IMR-90 (cell line): Measurements from ENCODE around the gene TMEM101. TPM values are rescaled to one million over a fixed set of nuclear protein-coding genes. Genes with fewer than 3 reads are reported as not detected.

Experiments used
- ATAC-seq: fragments of 200-7000 bp; cut with Tn5 transposase; 2 replicates; pipeline ENCODE4 v1.9.1; 2020; ENCODE audit warnings: low read depth, mild to moderate bottlenecking, moderate library complexity
- BruUV-seq: library from RNA; stranded (reverse); fragments of 400-500 nt; replicated peaks from 2 replicates; lab custom pipeline; 2021; lab: Mats Ljungman, UMichigan
- CTCF ChIA-PET: fragments of 300-600 bp; formaldehyde crosslinking; extraction: SDS; loops from one replicate; lab custom pipeline; 2021; ENCODE audit warnings: antibody characterized with exemption; lab: Yijun Ruan, JAX
- POLR2A ChIA-PET: fragments of 300-600 bp; sonication (Branson Sonifier 250); formaldehyde crosslinking; loops from one replicate; lab custom pipeline; 2022; ENCODE audit warnings: antibody characterized with exemption; ENCODE audit not compliant: unreplicated experiment; lab: Charles Lee
- DNase-seq: peaks from one replicate; pipeline ENCODE4 v3.0.0; 2013
- H2AFZ ChIP-seq: replicated peaks from 2 replicates; pipeline ENCODE3; 2013; ENCODE audit warnings: low read length, mild to moderate bottlenecking; ENCODE audit not compliant: poor library complexity
- H2AK5ac ChIP-seq: 2 replicates; pipeline ENCODE4 v1.6.1; 2013; ENCODE audit warnings: low read depth, low read length, inconsistent platforms
- H2AK9ac ChIP-seq: replicated peaks from 2 replicates; pipeline ENCODE3; 2013; ENCODE audit warnings: mild to moderate bottlenecking, low read depth, low read length, moderate library complexity; ENCODE audit not compliant: poor library complexity
- H2BK120ac ChIP-seq: 2 replicates; pipeline ENCODE4 v1.6.1; 2013; ENCODE audit warnings: low read depth, low read length, inconsistent platforms
- H2BK15ac ChIP-seq: 3 replicates; pipeline ENCODE4 v1.6.1; 2013; ENCODE audit warnings: low read depth, low read length, inconsistent platforms
- H2BK20ac ChIP-seq: 2 replicates; pipeline ENCODE4 v1.6.1; 2013; ENCODE audit warnings: low read depth, mild to moderate bottlenecking, inconsistent platforms, low read length, moderate library complexity
- H2BK5ac ChIP-seq: 2 replicates; pipeline ENCODE4 v1.6.1; 2013; ENCODE audit warnings: mild to moderate bottlenecking, low read depth, low read length, inconsistent platforms; ENCODE audit not compliant: poor library complexity, severe bottlenecking
- H3K14ac ChIP-seq: replicated peaks from 2 replicates; pipeline ENCODE4 v1.6.1; 2013; ENCODE audit warnings: low read depth, low read length, inconsistent platforms
- H3K18ac ChIP-seq: 2 replicates; pipeline ENCODE4 v1.6.1; 2013; ENCODE audit warnings: low read depth, low read length, control low read depth
- H3K23ac ChIP-seq: 2 replicates; pipeline ENCODE4 v1.6.1; 2013; ENCODE audit warnings: low read depth, low read length, inconsistent platforms
- H3K27ac ChIP-seq: 2 replicates; pipeline ENCODE4 v1.5.1; 2013; ENCODE audit warnings: mild to moderate bottlenecking, control low read depth, low read length; ENCODE audit not compliant: insufficient read depth
- H3K27me3 ChIP-seq: 2 replicates; pipeline ENCODE4 v1.6.1; 2013; ENCODE audit warnings: low read length; ENCODE audit not compliant: control insufficient read depth, insufficient read depth
- H3K36me3 ChIP-seq: 2 replicates; pipeline ENCODE4 v1.6.1; 2013; ENCODE audit warnings: low read length, mixed read lengths; ENCODE audit not compliant: control insufficient read depth, insufficient read depth
- H3K4ac ChIP-seq: 2 replicates; pipeline ENCODE4 v1.6.1; 2013; ENCODE audit warnings: low read depth, low read length, inconsistent platforms
- H3K4me1 ChIP-seq: 2 replicates; pipeline ENCODE4 v1.6.1; 2013; ENCODE audit warnings: low read length, mixed read lengths; ENCODE audit not compliant: control insufficient read depth, insufficient read depth
- H3K4me2 ChIP-seq: 2 replicates; pipeline ENCODE4 v1.6.1; 2013; ENCODE audit warnings: low read depth, mild to moderate bottlenecking, control low read depth, low read length, moderate library complexity
- H3K4me3 ChIP-seq: 2 replicates; pipeline ENCODE4 v1.5.1; 2013; ENCODE audit warnings: low read depth, mild to moderate bottlenecking, control low read depth, low read length, moderate library complexity; ENCODE audit not compliant: insufficient read depth
- H3K56ac ChIP-seq: 2 replicates; pipeline ENCODE4 v1.6.1; 2013; ENCODE audit warnings: low read length, inconsistent platforms; ENCODE audit not compliant: insufficient read depth; ENCODE audit errors: extremely low read depth
- H3K79me1 ChIP-seq, 2 experiments: 2 replicates each; pipeline ENCODE4 v1.6.1; 2013; ENCODE audit warnings: low read length in 2 of 2, inconsistent platforms in 1 of 2, low read depth in 1 of 2
- H3K9ac ChIP-seq: 2 replicates; pipeline ENCODE4 v1.6.1; 2013; ENCODE audit warnings: low read depth, low read length, control low read depth
- H3K9me1 ChIP-seq: 2 replicates; pipeline ENCODE4 v1.6.1; 2013; ENCODE audit warnings: low read length, inconsistent platforms; ENCODE audit not compliant: insufficient read depth
- H3K9me3 ChIP-seq: 2 replicates; pipeline ENCODE4 v1.6.1; 2013; ENCODE audit warnings: low read length; ENCODE audit not compliant: control insufficient read depth, insufficient read depth
- H4K20me1 ChIP-seq: 2 replicates; pipeline ENCODE4 v1.6.1; 2013; ENCODE audit warnings: low read length, inconsistent platforms; ENCODE audit not compliant: insufficient read depth
- H4K5ac ChIP-seq: 2 replicates; pipeline ENCODE4 v1.6.1; 2013; ENCODE audit warnings: mild to moderate bottlenecking, low read depth, low read length, control low read depth
- H4K8ac ChIP-seq, 2 experiments: 2 replicates each; pipeline ENCODE4 v1.6.1; 2013; ENCODE audit warnings: low read depth in 2 of 2, low read length in 2 of 2, control low read depth in 1 of 2, inconsistent platforms in 1 of 2
- H4K91ac ChIP-seq: 2 replicates; pipeline ENCODE4 v1.6.1; 2013; ENCODE audit warnings: low read depth, low read length, inconsistent platforms; ENCODE audit not compliant: insufficient read depth
- CHD1 ChIP-seq: IDR thresholded peaks from 2 replicates; pipeline ENCODE4 v1.6.1; 2012; ENCODE audit warnings: low read depth, low read length, improper control_type of control experiment
- FOS ChIP-seq: fragments of 150-350 bp; IDR thresholded peaks from 2 replicates; pipeline ENCODE4 v1.6.1; 2016; ENCODE audit warnings: low read depth, low read length
- USF2 ChIP-seq: fragments of 150-350 bp; IDR thresholded peaks from 2 replicates; pipeline ENCODE4 v1.6.1; 2017; ENCODE audit warnings: mild to moderate bottlenecking, antibody characterized with exemption, low read length, low read depth
- WGBS, 2 experiments: methylation state at CpG; one replicate each; pipeline versions ENCODE4 v1.1.5 to v1.1.7; 2013; ENCODE audit warnings: missing lambda C conversion rate in 2 of 2; ENCODE audit not compliant: insufficient read length in 1 of 2; ENCODE audit errors: extremely low coverage in 2 of 2; 5-methylcytosine and 5-hydroxymethylcytosine counted together
- dilution Hi-C: fragments of 300-500 bp; cut with HindIII; formaldehyde crosslinking; loops from one replicate; pipeline ENCODE4 v1.14.3; 2018; ENCODE audit warnings: low sequenced_read_pairs; ENCODE audit not compliant: unreplicated experiment
- in situ Hi-C: fragments of 300-500 bp; cut with MboI; formaldehyde crosslinking; loops from 3 replicates; pipeline ENCODE4 v1.14.3; 2019; ENCODE audit warnings: low sequenced_read_pairs, inconsistent platforms, mixed read lengths
- intact Hi-C: fragments of 100-400 bp; cut with micrococcal nuclease; formaldehyde crosslinking; loops from 2 replicates; pipeline ENCODE4 v1.10.0; 2022
- polyA plus RNA-seq, 3 experiments: library from polyadenylated mRNA; depleted of rRNA; stranded (reverse); fragments of >200 nt; gene quantifications; 2 replicates each; pipeline ENCODE4 v1.2.3, GENCODE V29; 2012; ENCODE audit warnings: low replicate concordance in 1 of 3
- total RNA-seq: library from RNA; depleted of rRNA; stranded (reverse); fragments of >200 nt; gene quantifications from 2 replicates; pipeline ENCODE4 v1.2.3, GENCODE V29; 2012

TMEM101 gene
- total and polyA plus RNA-seq, 2 of the 4 experiments (the other 2 are of a cell fraction): 30.7 to 36.6 TPM

GRCh38 chr17:44030482-44030881 lies 15.7 kb upstream of the TMEM101 start:
- H3K36me3 ChIP-seq: peaks cover 26% of the 10 kb centered on the region
- DNase-seq (no peak), ATAC-seq (no peak)
- ChIA-PET CTCF (interaction anchor here (0.7 to 1.6 kb wide), 2 partner anchors 10 to 13 kb away, joined by 3 to 7 read pairs; no protein-coding TSS in a partner anchor), POLR2A (no interaction called here)
- no peak overlapping the region for H2AK9ac ChIP-seq
- intact Hi-C loops: no loop called here
- no peak overlapping the region for H3K14ac ChIP-seq
- no peak overlapping the region for H2BK120ac ChIP-seq
- no peak overlapping the region for H3K23ac ChIP-seq
- no TSS peak for BruUV-seq
- H3K9me3 ChIP-seq: no peaks in the 10 kb centered on the region
- H3K18ac ChIP-seq: no peak overlapping the region
- no peak overlapping the region for H3K27ac ChIP-seq
- in situ Hi-C loops: no loop called here
- H3K9me1 ChIP-seq: peaks cover 17% of the 10 kb centered on the region
- no peak overlapping the region for H2BK15ac ChIP-seq
- H3K27me3 ChIP-seq: no peaks in the 10 kb centered on the region
- H3K9ac ChIP-seq: no peak overlapping the region
- no peak overlapping the region for H2BK5ac ChIP-seq
- H3K4ac ChIP-seq: no peak overlapping the region
- H3K4me1 ChIP-seq: no peaks in the 10 kb centered on the region
- no peak overlapping the region for H4K91ac ChIP-seq
- no peak overlapping the region for H3K4me2 ChIP-seq
- H3K56ac ChIP-seq: no peak overlapping the region
- peaks cover 17 to 38% of the 10 kb centered on the region in 2 experiments for H3K79me1 ChIP-seq
- H2BK20ac ChIP-seq: no peak overlapping the region
- H2AFZ ChIP-seq: no peak overlapping the region
- H4K20me1 ChIP-seq: peaks cover 11% of the 10 kb centered on the region
- H4K8ac ChIP-seq: no peak overlapping the region
- no peak overlapping the region for H2AK5ac ChIP-seq
- H3K4me3 ChIP-seq: no peak overlapping the region
- TF ChIP-seq CHD1 (no peak), FOS (no peak), USF2 (no peak)
- WGBS, 2 experiments: no CpG with 5 or more reads among the region's 3 CpGs
- dilution Hi-C loops: no loop called here
- no peak overlapping the region for H4K5ac ChIP-seq
